ENCODE data around the gene CUTC. TPM values are rescaled to one million over a fixed set of nuclear protein-coding genes. Genes with fewer than 3 reads are reported as not detected.

CUTC gene
- total RNA-seq, 1 experiment from 2014 or later, result 21.6 TPM

DNA sequence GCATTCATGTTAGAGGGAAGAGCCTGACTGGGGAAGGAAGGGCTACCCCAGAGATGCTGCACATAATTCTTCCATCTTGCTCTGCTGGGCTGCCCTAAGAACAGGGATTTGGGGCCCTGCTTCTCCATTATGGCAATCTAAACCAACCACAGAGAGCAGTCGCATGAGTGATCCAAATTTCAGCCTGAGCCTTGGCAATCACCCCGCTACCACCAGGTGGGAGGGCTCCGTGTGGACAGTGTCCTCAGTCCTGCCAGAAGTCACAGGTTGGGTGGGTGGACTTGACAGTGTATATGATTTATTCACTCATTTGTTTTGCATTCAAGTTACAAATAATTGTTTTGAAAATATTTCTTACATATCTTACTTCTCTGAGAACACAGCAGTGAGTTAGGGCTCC lies 72.4 kb downstream of the CUTC start:
- H2BK12ac ChIP-seq (ENCODE audit: insufficient read length, low read depth, low read length), result no peak overlapping the region
- no peak overlapping the region for H3T11ph ChIP-seq (ENCODE audit: low read length)
- no peaks in the 10 kb centered on the region for H4K20me1 ChIP-seq (ENCODE audit: control insufficient read depth, insufficient read depth, insufficient read length)
- H3K23me2 ChIP-seq (ENCODE audit: insufficient read length, low read depth, low read length, poor library complexity, severe bottlenecking), result no peaks in the 10 kb centered on the region
- no peak overlapping the region for H3K23ac ChIP-seq (ENCODE audit: insufficient read length, low read depth, low read length)
- no peak overlapping the region for H3K18ac ChIP-seq (ENCODE audit: insufficient read length, low read depth, low read length)
- no peak overlapping the region for H3K9ac ChIP-seq (ENCODE audit: extremely low read depth, insufficient read length, low read length)
- TF ChIP-seq, protein P1, sequence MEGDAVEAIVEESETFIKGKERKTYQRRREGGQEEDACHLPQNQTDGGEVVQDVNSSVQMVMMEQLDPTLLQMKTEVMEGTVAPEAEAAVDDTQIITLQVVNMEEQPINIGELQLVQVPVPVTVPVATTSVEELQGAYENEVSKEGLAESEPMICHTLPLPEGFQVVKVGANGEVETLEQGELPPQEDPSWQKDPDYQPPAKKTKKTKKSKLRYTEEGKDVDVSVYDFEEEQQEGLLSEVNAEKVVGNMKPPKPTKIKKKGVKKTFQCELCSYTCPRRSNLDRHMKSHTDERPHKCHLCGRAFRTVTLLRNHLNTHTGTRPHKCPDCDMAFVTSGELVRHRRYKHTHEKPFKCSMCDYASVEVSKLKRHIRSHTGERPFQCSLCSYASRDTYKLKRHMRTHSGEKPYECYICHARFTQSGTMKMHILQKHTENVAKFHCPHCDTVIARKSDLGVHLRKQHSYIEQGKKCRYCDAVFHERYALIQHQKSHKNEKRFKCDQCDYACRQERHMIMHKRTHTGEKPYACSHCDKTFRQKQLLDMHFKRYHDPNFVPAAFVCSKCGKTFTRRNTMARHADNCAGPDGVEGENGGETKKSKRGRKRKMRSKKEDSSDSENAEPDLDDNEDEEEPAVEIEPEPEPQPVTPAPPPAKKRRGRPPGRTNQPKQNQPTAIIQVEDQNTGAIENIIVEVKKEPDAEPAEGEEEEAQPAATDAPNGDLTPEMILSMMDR (conservative IDR thresholded peaks at IDR 0.05), result no peak
- no peak overlapping the region for H3K27ac ChIP-seq (ENCODE audit: insufficient read length, low read depth, low read length)
- no peaks in the 10 kb centered on the region for H3K27me3 ChIP-seq (ENCODE audit: insufficient read depth, low read length)
- Mint-ChIP-seq H3K9me3 (no peaks in the 10 kb centered on the region), H3K27ac (no peak overlapping the region), H3K36me3 (ENCODE audit: insufficient read depth in 1 of 3, low read depth in 3 of 3) (no peaks in the 10 kb centered on the region), H3K4me3 (no peak overlapping the region), H3K4me1 (no peaks in the 10 kb centered on the region), H3K27me3 (ENCODE audit: low read depth) (no peaks in the 10 kb centered on the region; the same call in none of the 2 replicates)
- no peaks in the 10 kb centered on the region for H3K79me1 ChIP-seq (ENCODE audit: insufficient read depth, low read depth, low read length, poor library complexity, severe bottlenecking)
- H3K9me3 ChIP-seq (ENCODE audit: control insufficient read depth, low read depth, low read length), result no peaks in the 10 kb centered on the region
- no peak overlapping the region for H2AFZ ChIP-seq (ENCODE audit: low read length)
- H3K14ac ChIP-seq (ENCODE audit: insufficient read depth, low read length), result no peak overlapping the region
- no peak for DNase-seq
- H3K4me1 ChIP-seq (ENCODE audit: insufficient read depth, low read length), result no peaks in the 10 kb centered on the region
- no peak overlapping the region for H4K91ac ChIP-seq (ENCODE audit: insufficient read length, low read depth, low read length)
- H4K5ac ChIP-seq (ENCODE audit: insufficient read length, low read depth, low read length), result no peak overlapping the region
- no peak overlapping the region for H3K56ac ChIP-seq (ENCODE audit: insufficient read length, low read depth, low read length)
- H2AK5ac ChIP-seq (ENCODE audit: insufficient read length, low read length), result no peak overlapping the region
- no peak overlapping the region for H2BK5ac ChIP-seq (ENCODE audit: insufficient read length, low read length)
- H2BK120ac ChIP-seq (ENCODE audit: low read depth, low read length, poor library complexity, severe bottlenecking), result no peak overlapping the region
- H3K4ac ChIP-seq (ENCODE audit: low read depth, low read length), result no peak overlapping the region
- H3K4me2 ChIP-seq (ENCODE audit: insufficient read depth, insufficient read length, low read length), result no peak overlapping the region
- H3K79me2 ChIP-seq (ENCODE audit: insufficient read depth, low read length), result no peaks in the 10 kb centered on the region
- no peak overlapping the region for H2BK20ac ChIP-seq (ENCODE audit: low read depth, low read length, poor library complexity, severe bottlenecking)
- no CpG with 5 or more reads among the region's 3 CpGs for WGBS (ENCODE audit: extremely low coverage, insufficient read length, low lambda C conversion rate)
- no peak overlapping the region for H4K8ac ChIP-seq (replicated peaks; ENCODE audit: insufficient read length, low read depth, low read length)
- H2BK15ac ChIP-seq (ENCODE audit: low read depth, low read length), result no peak overlapping the region

Data from H9 (cell line).